HG03108 (cell line): ENCODE measurements around the gene CLDN1.
"Not testable (repeated sequence)": the region's sequence is repeated elsewhere in the genome, so short reads cannot be mapped to it uniquely, and the experiment has no call there.

Experiments used
- ATAC-seq: cut with Tn5 transposase; IDR thresholded peaks from one replicate; pipeline ENCODE4 v1.9.1; 2021; ENCODE audit warnings: moderate library complexity; ENCODE audit not compliant: unreplicated experiment

The CLDN1 gene

GRCh38 chr3:190299969-190300368 lies 22.3 kb downstream of the CLDN1 start:
- no peak for ATAC-seq

DNA sequence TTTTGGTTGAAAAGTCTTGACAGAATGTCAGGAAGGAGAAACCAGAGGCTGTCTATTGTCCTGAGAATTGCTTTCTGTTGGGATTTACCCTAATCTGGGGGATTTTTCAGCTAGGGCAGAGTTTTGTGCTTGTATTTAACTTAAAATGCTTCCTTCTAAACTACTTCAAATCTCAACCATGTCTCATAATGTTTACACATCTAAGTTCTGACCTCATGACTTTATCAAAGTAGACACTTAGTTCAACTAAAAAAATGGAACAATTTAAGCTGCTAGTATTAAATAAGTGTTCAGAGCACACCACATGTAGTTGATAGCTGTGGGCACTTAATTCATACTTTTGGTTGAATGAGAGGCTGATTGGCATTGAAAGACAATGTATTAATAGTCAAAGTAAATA lies 28.2 kb downstream of the CLDN1 start:
- no peak for ATAC-seq

- ATAC-seq, result no peak
Measured at GRCh38 chr3:190293621-190294020, 28.6 kb downstream of the CLDN1 start.

- ATAC-seq, result no peak
Measured at GRCh38 chr3:190291994-190292584, 30.2 kb downstream of the CLDN1 start.

- no peak for ATAC-seq
Measured at GRCh38 chr3:190289989-190290388, 32.3 kb downstream of the CLDN1 start.

DNA sequence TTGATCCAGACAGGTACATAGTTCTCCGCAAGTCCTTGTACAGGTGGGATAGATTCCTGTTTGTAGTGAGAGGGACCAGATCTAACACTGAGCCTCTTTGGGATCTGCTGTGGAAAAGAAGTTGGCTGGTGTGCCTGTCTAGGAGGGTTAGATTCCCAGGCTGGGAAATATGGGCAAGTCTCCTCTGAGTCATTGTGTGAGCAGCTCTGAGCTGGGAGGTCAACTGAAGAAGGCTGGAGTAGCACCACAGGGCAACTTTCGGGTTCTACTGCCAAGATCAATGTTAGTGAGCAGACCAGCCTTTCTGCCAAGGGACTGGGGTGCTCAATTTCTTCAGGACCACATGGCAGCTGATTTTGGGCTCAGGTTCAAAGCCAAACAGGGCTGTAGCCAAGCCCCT lies 33.4 kb downstream of the CLDN1 start:
- ATAC-seq, result no peak

GRCh38 chr3:190286014-190286413 lies 36.2 kb downstream of the CLDN1 start:
- no peak for ATAC-seq

DNA sequence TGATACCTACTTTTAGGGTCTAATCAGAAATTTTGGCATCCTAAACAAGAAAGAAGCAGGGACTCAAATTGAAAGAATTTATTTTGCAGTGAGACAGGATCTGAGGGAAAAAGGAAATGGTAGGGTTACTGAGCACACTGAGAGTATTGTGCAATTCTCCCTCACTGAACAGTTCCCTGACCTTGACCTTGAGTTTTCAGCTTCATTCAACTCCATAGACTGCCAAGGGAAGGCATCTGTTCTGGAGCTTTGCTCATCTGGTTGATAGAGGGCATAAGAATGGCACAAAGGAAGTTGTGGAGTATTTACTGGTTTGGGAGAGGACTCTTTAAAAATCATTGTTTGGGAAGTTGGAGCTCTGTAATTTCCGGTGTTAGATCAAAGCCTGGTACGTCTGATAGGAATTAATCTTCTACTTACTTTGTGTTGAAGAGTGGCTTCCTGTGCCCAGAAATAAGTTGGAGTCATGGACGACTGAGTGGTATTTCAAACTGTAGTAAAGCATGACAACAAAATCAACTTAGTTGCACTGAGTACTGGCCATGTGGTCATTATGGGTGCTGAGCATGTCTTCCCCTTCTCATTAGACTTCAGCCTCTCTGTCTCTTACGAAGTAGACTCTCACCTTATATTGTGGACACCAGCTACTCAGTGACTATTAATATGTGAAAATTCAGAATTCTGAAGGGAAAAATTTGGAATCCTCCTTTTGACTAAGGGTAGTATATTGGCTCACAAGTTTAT lies 40.8 kb downstream of the CLDN1 start:
- no peak for ATAC-seq

DNA sequence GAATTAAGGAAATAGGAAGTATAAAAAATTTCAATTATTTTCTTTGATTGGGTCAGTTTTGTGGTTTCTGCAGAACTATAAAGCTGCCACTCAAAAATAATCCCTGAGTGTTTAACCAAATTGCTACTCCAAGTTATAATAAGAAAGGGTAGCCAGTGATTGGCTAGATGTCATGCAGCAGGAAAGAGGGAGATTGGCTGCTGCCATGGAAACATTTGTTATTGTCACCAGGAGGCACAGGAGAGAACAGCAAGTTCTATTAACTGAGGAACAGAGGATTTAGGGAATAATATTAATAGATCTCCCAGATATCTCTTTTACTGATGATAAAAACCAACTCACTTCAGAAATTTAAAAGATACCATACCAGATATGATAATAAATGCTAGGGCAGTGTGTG lies 42.6 kb downstream of the CLDN1 start:
- ATAC-seq, result no peak

DNA sequence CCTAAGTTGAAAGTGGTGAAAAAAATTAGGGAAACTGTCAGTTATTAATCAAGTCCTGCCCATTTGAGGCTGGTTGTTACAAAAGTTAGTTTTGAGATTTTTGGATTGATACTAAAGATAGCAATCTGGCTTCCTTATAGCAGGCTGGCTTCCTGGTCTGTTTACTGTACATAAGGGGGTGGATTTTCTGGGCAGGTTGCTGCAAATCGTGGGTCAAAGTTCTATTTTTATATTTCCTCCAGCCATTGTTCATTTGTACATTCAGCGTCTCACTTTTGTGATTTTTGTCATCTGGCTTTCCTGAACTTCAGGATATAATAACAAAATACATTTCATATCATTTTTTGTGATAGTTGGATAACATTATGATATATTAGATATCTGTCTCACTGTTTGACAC lies 49.5 kb downstream of the CLDN1 start:
- no peak for ATAC-seq

DNA sequence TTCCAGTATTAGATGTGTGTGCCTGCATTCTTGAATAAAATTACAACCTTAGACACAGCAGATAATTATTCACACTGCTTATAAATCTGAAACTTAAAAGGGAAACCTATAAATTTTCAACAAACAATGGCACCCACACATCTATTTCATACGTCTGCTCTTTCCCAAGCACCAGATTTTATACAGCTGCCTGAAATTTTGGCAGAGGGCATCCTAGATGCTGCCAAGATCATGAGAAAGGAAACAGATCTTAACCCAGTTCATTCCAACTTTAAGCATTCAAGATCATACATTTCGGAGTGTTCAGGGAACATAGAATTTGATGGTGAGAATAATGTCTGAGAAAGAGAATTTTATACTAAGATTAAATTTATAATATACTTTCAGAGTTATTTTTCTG lies 53.1 kb downstream of the CLDN1 start:
- ATAC-seq, result no peak

- not testable (repeated sequence) for ATAC-seq
Measured at GRCh38 chr3:190267464-190267863, 54.8 kb downstream of the CLDN1 start.

GRCh38 chr3:190266913-190267290 lies 55.3 kb downstream of the CLDN1 start:
- no peak for ATAC-seq

GRCh38 chr3:190266265-190266912 lies 55.9 kb downstream of the CLDN1 start:
- ATAC-seq, result no peak

GRCh38 chr3:190265796-190266195 lies 56.5 kb downstream of the CLDN1 start:
- ATAC-seq, result no peak

DNA sequence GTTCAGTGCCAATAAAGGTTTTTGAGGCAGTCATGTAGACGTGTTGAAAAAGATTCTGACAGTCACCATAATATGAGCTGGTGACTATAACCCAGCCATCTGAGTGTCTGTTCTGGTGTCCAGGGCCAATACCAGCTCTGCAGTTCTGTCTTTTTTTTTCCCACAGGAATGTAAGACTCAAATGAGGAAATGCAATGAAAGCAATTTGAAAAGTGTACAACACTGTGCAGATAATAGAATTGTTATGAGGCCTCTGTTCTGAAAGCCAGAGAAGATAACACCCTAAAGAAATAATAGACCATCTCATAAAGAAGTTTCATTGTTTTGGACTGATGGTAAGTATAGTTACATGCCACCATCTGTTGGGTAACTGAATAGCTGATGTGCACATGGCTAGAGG lies 57.1 kb downstream of the CLDN1 start:
- no peak for ATAC-seq

- ATAC-seq, result no peak
Measured at GRCh38 chr3:190261740-190262139, 60.5 kb downstream of the CLDN1 start.

DNA sequence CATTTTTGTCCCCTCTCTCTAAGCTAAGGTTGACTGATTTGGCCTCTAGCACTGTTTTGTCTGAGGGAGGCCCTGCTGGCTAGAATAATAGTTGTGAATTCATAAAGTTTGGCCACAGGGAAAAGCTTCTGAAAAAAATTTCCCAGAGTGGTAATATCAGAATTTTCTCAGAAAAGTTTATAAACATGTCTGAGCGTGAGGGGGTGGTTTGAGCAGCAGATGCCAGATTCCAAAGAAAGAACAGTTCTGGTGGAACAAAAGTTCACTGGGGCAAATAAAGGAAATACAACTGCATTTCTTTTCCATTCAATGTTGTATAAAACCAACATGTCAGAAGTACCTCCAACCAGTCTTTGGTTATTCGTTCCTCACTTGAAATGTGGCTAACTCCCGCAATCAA lies 61.2 kb downstream of the CLDN1 start:
- ATAC-seq, result no peak

- no peak for ATAC-seq
Measured at GRCh38 chr3:190260301-190260700, 61.9 kb downstream of the CLDN1 start.

- ATAC-seq, result no peak
Measured at GRCh38 chr3:190258634-190259033, 63.6 kb downstream of the CLDN1 start.
